OCI-LY1 (cell line): Measurements from ENCODE around the gene SFSWAP.

Experiments used
- H2AFZ ChIP-seq: fragments of 200-600 bp; sonication (generic), shearing (Covaris generic); 2 replicates; pipeline ENCODE4 v1.6.0; 2014; ENCODE audit warnings: antibody characterized with exemption, mild to moderate bottlenecking, low read length
- H3F3A ChIP-seq: fragments of 200-600 bp; sonication (generic), shearing (Covaris generic); 2 replicates; pipeline ENCODE4 v1.6.0; 2014; ENCODE audit warnings: mild to moderate bottlenecking, antibody characterized with exemption, low read length, moderate library complexity; ENCODE audit not compliant: insufficient read depth
- H3K27ac ChIP-seq: fragments of 200-600 bp; sonication (generic); 2 replicates; pipeline ENCODE4 v1.5.1; 2014; ENCODE audit warnings: low read length, mixed run types, mild to moderate bottlenecking, low read depth; ENCODE audit not compliant: poor library complexity, severe bottlenecking
- H3K27me3 ChIP-seq: fragments of 200-600 bp; sonication (generic); 2 replicates; pipeline ENCODE4 v1.6.0; 2014; ENCODE audit warnings: antibody characterized with exemption, mild to moderate bottlenecking, low read length, moderate library complexity; ENCODE audit not compliant: insufficient read depth
- H3K36me3 ChIP-seq: fragments of 200-600 bp; sonication (generic); 2 replicates; pipeline ENCODE4 v1.6.1; 2014; ENCODE audit warnings: mild to moderate bottlenecking, antibody characterized with exemption, low read length, moderate library complexity, mixed read lengths; ENCODE audit not compliant: insufficient read depth
- H3K4me1 ChIP-seq: fragments of 200-600 bp; sonication (generic); 2 replicates; pipeline ENCODE4 v1.5.1; 2014; ENCODE audit warnings: mild to moderate bottlenecking, low read length, moderate library complexity; ENCODE audit not compliant: insufficient read depth, severe bottlenecking
- H3K4me2 ChIP-seq: fragments of 200-600 bp; sonication (generic), shearing (Covaris generic); 2 replicates; pipeline ENCODE4 v1.6.1; 2014; ENCODE audit warnings: low read length
- H3K4me3 ChIP-seq: fragments of 200-600 bp; sonication (generic); 2 replicates; pipeline ENCODE4 v1.5.1; 2014; ENCODE audit warnings: low read length, low read depth, mild to moderate bottlenecking, mixed read lengths; ENCODE audit not compliant: poor library complexity, severe bottlenecking
- H3K79me2 ChIP-seq: fragments of 200-600 bp; shearing (Covaris generic); 2 replicates; pipeline ENCODE4 v1.6.1; 2016; ENCODE audit warnings: mixed run types, low read length, mixed read lengths; ENCODE audit not compliant: insufficient read depth
- H3K9ac ChIP-seq: fragments of 200-600 bp; sonication (generic), shearing (Covaris generic); 2 replicates; pipeline ENCODE4 v1.6.1; 2014; ENCODE audit warnings: mild to moderate bottlenecking, low read length, mixed read lengths
- H3K9me2 ChIP-seq: fragments of 200-600 bp; sonication (generic), shearing (Covaris generic); 2 replicates; pipeline ENCODE4 v1.6.1; 2014; ENCODE audit warnings: low read depth, mild to moderate bottlenecking, low read length, mixed read lengths
- H3K9me3 ChIP-seq: fragments of 200-600 bp; shearing (Covaris generic); 2 replicates; pipeline ENCODE4 v1.6.1; 2014; ENCODE audit warnings: low read length, mixed read lengths
- H4K20me1 ChIP-seq: fragments of 200-600 bp; sonication (generic), shearing (Covaris generic); 2 replicates; pipeline ENCODE4 v1.6.0; 2016; ENCODE audit warnings: mild to moderate bottlenecking, low read length; ENCODE audit not compliant: insufficient read depth
- EZH2 ChIP-seq: fragments of 200-600 bp; sonication (generic), shearing (Covaris generic); IDR thresholded peaks from 2 replicates; pipeline ENCODE4 v1.8.0; 2017; ENCODE audit warnings: borderline replicate concordance, mixed run types, mild to moderate bottlenecking, antibody characterized with exemption, low read length, moderate library complexity, mixed read lengths
- TF ChIP-seq, protein P1 (sequence below): fragments of 200-600 bp; sonication (generic), shearing (Covaris generic); IDR thresholded peaks from 2 replicates; pipeline ENCODE4 v1.5.1; 2017; ENCODE audit warnings: mild to moderate bottlenecking, antibody characterized with exemption, low read length, moderate library complexity, mixed read lengths

Gene SFSWAP

DNA sequence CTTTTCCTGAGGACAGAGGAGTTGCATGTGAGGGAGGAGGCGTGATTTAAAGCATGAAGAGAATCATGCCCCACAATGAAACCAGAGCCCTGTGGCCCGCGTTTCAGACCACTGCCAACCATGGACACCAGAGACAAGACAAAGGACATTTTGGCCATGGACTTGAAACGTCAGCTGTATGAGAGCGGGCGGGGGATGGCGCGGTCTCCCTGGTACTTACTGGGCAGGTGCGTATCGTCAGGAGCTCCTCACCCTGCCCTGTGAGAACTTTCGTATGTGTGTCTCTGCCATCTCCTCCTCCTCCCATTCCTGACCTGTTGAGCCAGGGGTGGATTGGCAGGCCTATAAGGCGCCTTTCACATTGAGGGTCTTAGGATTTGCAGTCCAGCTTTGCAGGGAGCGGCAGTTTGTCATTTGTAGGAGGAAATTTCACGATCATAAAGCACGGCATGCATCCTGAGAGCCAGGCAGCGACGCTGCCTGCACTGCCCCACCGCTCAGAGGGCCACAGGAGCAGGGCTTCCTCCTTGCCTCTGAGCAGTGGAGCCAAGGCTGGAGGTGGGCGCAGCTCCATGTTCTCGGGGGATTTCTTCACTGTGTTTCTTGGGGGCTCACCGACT is 22.2 kb downstream of the SFSWAP start:
- Histone ChIP-seq H3K27me3 (no peaks in the 10 kb centered on the region), H3K79me2 (no peaks in the 10 kb centered on the region), H3K4me1 (no peaks in the 10 kb centered on the region), H4K20me1 (no peaks in the 10 kb centered on the region), H3K36me3 (peaks cover 83% of the 10 kb centered on the region), H2AFZ (no peak overlapping the region), H3K4me2 (no peak overlapping the region), H3K27ac (no peak overlapping the region), H3F3A (no peaks in the 10 kb centered on the region), H3K9me2 (no peaks in the 10 kb centered on the region), H3K9ac (no peak overlapping the region), H3K9me3 (no peaks in the 10 kb centered on the region), H3K4me3 (no peak overlapping the region)
- TF ChIP-seq, protein P1, sequence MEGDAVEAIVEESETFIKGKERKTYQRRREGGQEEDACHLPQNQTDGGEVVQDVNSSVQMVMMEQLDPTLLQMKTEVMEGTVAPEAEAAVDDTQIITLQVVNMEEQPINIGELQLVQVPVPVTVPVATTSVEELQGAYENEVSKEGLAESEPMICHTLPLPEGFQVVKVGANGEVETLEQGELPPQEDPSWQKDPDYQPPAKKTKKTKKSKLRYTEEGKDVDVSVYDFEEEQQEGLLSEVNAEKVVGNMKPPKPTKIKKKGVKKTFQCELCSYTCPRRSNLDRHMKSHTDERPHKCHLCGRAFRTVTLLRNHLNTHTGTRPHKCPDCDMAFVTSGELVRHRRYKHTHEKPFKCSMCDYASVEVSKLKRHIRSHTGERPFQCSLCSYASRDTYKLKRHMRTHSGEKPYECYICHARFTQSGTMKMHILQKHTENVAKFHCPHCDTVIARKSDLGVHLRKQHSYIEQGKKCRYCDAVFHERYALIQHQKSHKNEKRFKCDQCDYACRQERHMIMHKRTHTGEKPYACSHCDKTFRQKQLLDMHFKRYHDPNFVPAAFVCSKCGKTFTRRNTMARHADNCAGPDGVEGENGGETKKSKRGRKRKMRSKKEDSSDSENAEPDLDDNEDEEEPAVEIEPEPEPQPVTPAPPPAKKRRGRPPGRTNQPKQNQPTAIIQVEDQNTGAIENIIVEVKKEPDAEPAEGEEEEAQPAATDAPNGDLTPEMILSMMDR, result no peak
- no peak for TF ChIP-seq EZH2

DNA sequence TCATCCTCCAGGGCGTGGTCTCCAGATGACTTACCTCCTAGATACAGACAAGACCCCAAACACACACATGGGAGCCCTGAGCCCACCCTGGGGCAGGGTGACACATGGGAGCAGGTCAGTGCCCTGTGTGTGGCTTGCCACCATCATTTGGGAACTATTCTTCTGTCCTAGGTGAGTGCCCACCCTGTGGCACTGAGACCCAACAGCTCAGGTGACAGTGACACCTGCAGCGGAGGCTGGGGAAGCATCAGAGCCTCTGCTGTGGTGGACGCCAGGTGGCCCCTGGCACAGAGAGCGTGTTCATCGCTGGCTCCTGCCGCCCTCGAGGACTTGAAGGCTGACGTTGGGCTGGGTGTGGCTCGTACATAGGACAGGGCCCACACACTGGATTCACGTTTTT is 23.0 kb downstream of the SFSWAP start:
- Histone ChIP-seq H3K9me3 (no peaks in the 10 kb centered on the region), H3K4me2 (no peak overlapping the region), H3K27ac (no peak overlapping the region), H3K9me2 (no peaks in the 10 kb centered on the region), H3F3A (no peaks in the 10 kb centered on the region), H3K4me3 (no peak overlapping the region), H3K4me1 (no peaks in the 10 kb centered on the region), H3K36me3 (peaks cover 83% of the 10 kb centered on the region), H4K20me1 (no peaks in the 10 kb centered on the region), H3K27me3 (no peaks in the 10 kb centered on the region), H3K9ac (no peak overlapping the region), H2AFZ (no peak overlapping the region), H3K79me2 (no peaks in the 10 kb centered on the region)
- no peak for TF ChIP-seq EZH2
- TF ChIP-seq, protein P1, result no peak

DNA sequence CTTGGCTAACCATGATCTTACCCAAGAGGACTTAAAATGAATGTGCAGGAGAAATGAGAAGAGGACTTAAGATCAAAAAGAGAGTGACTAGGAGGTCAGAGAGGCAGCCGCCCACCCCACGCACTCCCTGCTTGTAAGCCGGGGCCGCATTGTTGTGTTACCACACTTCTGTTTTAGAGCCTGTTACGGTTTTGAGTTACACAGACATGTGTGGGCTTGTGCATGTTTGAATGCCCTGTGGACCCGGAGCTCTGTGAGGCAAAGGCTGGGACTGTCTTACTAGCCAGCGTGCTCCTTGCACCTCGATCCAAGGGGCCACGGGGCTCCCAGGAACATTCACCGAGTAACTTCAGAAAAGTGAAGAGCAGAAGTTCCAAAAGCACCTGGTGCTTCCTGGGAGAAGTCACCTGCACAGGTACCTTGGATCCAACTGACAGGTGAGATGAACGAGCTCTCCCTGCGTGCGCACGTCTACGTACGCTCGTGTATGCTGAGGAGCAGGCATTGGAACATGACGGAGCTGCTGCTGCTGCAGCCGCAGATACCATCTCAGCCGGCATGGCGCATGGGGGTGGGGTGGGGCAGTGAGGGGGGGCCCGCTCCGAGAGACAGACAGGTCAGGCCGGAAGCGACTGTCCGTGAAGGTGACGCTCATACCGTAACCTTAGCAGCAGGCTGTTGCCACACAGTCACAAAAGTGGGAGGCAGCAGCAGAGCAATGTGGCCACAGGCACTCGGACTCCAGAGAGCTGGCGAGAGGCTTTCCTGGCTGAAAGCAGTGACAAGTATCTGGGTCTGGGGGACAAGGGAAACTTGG is 23.7 kb downstream of the SFSWAP start:
- Histone ChIP-seq H4K20me1 (no peaks in the 10 kb centered on the region), H3K36me3 (peaks cover 80% of the 10 kb centered on the region), H2AFZ (no peak overlapping the region), H3K9ac (no peak overlapping the region), H3K9me3 (no peaks in the 10 kb centered on the region), H3K4me2 (no peak overlapping the region), H3K27me3 (no peaks in the 10 kb centered on the region), H3K9me2 (no peaks in the 10 kb centered on the region), H3K4me3 (no peak overlapping the region), H3K27ac (no peak overlapping the region), H3F3A (no peaks in the 10 kb centered on the region), H3K4me1 (no peaks in the 10 kb centered on the region), H3K79me2 (no peaks in the 10 kb centered on the region)
- TF ChIP-seq, protein P1, result no peak
- no peak for TF ChIP-seq EZH2
